H9 (cell line): Measurements from ENCODE around the gene COX10. TPM values are rescaled to one million over a fixed set of nuclear protein-coding genes. Genes with fewer than 3 reads are reported as not detected.
"Not testable (repeated sequence)": the region's sequence is repeated elsewhere in the genome, so short reads cannot be mapped to it uniquely, and the experiment has no call there.

Experiments used
- DNase-seq: peaks from one replicate; pipeline ENCODE4 v3.0.0-alpha.2; 2017
- H2AFZ ChIP-seq: one replicate; pipeline ENCODE4 v1.6.1; 2013; ENCODE audit warnings: mild to moderate bottlenecking, low read length, control low read depth, moderate library complexity
- H2AK5ac ChIP-seq: 2 replicates; pipeline ENCODE4 v1.6.1; 2013; ENCODE audit warnings: low read length, control low read depth, mixed read lengths; ENCODE audit not compliant: insufficient read length
- H2BK120ac ChIP-seq: one replicate; pipeline ENCODE4 v1.6.1; 2013; ENCODE audit warnings: low read depth, mild to moderate bottlenecking, low read length, control low read depth, inconsistent platforms; ENCODE audit not compliant: poor library complexity, severe bottlenecking
- H2BK12ac ChIP-seq: 2 replicates; pipeline ENCODE4 v1.6.1; 2013; ENCODE audit warnings: low read length, control low read depth, mixed read lengths, low read depth; ENCODE audit not compliant: insufficient read length
- H2BK15ac ChIP-seq: 2 replicates; pipeline ENCODE4 v1.6.1; 2013; ENCODE audit warnings: low read depth, low read length, control low read depth
- H2BK20ac ChIP-seq: one replicate; pipeline ENCODE4 v1.6.1; 2013; ENCODE audit warnings: low read depth, mild to moderate bottlenecking, low read length, control low read depth, inconsistent platforms; ENCODE audit not compliant: poor library complexity, severe bottlenecking
- H2BK5ac ChIP-seq: 2 replicates; pipeline ENCODE4 v1.6.1; 2013; ENCODE audit warnings: low read length, control low read depth, mixed read lengths; ENCODE audit not compliant: insufficient read length
- H3K14ac ChIP-seq: 2 replicates; pipeline ENCODE4 v1.6.1; 2013; ENCODE audit warnings: low read length, control low read depth; ENCODE audit not compliant: insufficient read depth
- H3K18ac ChIP-seq: 2 replicates; pipeline ENCODE4 v1.6.1; 2013; ENCODE audit warnings: low read depth, mild to moderate bottlenecking, mixed read lengths, low read length, control low read depth; ENCODE audit not compliant: insufficient read length
- H3K23ac ChIP-seq: 2 replicates; pipeline ENCODE4 v1.6.1; 2013; ENCODE audit warnings: low read length, control low read depth, mixed read lengths, low read depth; ENCODE audit not compliant: insufficient read length
- H3K23me2 ChIP-seq: 2 replicates; pipeline ENCODE4 v1.6.1; 2013; ENCODE audit warnings: low read depth, mild to moderate bottlenecking, mixed read lengths, low read length, control low read depth; ENCODE audit not compliant: insufficient read length, poor library complexity, severe bottlenecking
- H3K27ac ChIP-seq: 2 replicates; pipeline ENCODE4 v1.5.1; 2013; ENCODE audit warnings: low read length, control low read depth, mixed read lengths, low read depth; ENCODE audit not compliant: insufficient read length
- H3K27me3 ChIP-seq: 2 replicates; pipeline ENCODE4 v1.6.1; 2013; ENCODE audit warnings: low read length, control low read depth, inconsistent platforms; ENCODE audit not compliant: insufficient read depth
- H3K4ac ChIP-seq: 2 replicates; pipeline ENCODE4 v1.6.1; 2013; ENCODE audit warnings: low read depth, mild to moderate bottlenecking, control low read depth, inconsistent platforms, low read length, moderate library complexity
- H3K4me1 ChIP-seq: 2 replicates; pipeline ENCODE4 v1.6.1; 2013; ENCODE audit warnings: low read length, control low read depth, inconsistent platforms; ENCODE audit not compliant: insufficient read depth
- H3K4me2 ChIP-seq: 2 replicates; pipeline ENCODE4 v1.6.1; 2013; ENCODE audit warnings: low read length, control low read depth, mixed read lengths; ENCODE audit not compliant: insufficient read length, insufficient read depth
- H3K56ac ChIP-seq: 2 replicates; pipeline ENCODE4 v1.6.1; 2013; ENCODE audit warnings: low read depth, mild to moderate bottlenecking, mixed read lengths, low read length, control low read depth; ENCODE audit not compliant: insufficient read length
- H3K79me1 ChIP-seq: 2 replicates; pipeline ENCODE4 v1.6.1; 2013; ENCODE audit warnings: low read depth, mild to moderate bottlenecking, moderate library complexity, low read length, control low read depth, inconsistent platforms; ENCODE audit not compliant: insufficient read depth, poor library complexity, severe bottlenecking
- H3K79me2 ChIP-seq: 2 replicates; pipeline ENCODE4 v1.6.1; 2013; ENCODE audit warnings: low read length, control low read depth, inconsistent platforms; ENCODE audit not compliant: insufficient read depth
- H3K9ac ChIP-seq: 2 replicates; pipeline ENCODE4 v1.6.1; 2013; ENCODE audit warnings: low read length, control low read depth, mixed read lengths; ENCODE audit not compliant: insufficient read length; ENCODE audit errors: extremely low read depth
- H3K9me3 ChIP-seq: one replicate; pipeline ENCODE4 v1.6.1; 2013; ENCODE audit warnings: low read depth, low read length, inconsistent platforms; ENCODE audit not compliant: control insufficient read depth
- H3T11ph ChIP-seq: one replicate; pipeline ENCODE4 v1.6.1; 2013; ENCODE audit warnings: mild to moderate bottlenecking, low read length, control low read depth, inconsistent platforms
- H4K20me1 ChIP-seq: one replicate; pipeline ENCODE4 v1.6.1; 2013; ENCODE audit not compliant: control insufficient read depth, insufficient read length, insufficient read depth
- H4K5ac ChIP-seq: 2 replicates; pipeline ENCODE4 v1.6.1; 2013; ENCODE audit warnings: low read depth, mild to moderate bottlenecking, mixed read lengths, low read length, control low read depth; ENCODE audit not compliant: insufficient read length
- H4K8ac ChIP-seq: replicated peaks from 2 replicates; pipeline ENCODE4 v1.6.1; 2013; ENCODE audit warnings: low read length, control low read depth, mixed read lengths, low read depth; ENCODE audit not compliant: insufficient read length
- H4K91ac ChIP-seq: 2 replicates; pipeline ENCODE4 v1.6.1; 2013; ENCODE audit warnings: low read depth, mild to moderate bottlenecking, moderate library complexity, mixed read lengths, low read length, control low read depth; ENCODE audit not compliant: insufficient read length
- H3K27ac Mint-ChIP-seq, 3 experiments: 2 replicates in 2 of 3; 3 replicates in 1 of 3; pipeline ENCODE4 v1.8.0; 2020 to 2021; ENCODE audit warnings: mixed read lengths in 3 of 3, mild to moderate bottlenecking in 1 of 3, moderate library complexity in 1 of 3
- H3K27me3 Mint-ChIP-seq: 2 replicates; pipeline ENCODE4 v1.8.0; 2021; ENCODE audit warnings: low read depth, mild to moderate bottlenecking, moderate library complexity, mixed read lengths
- H3K36me3 Mint-ChIP-seq, 3 experiments: 2 replicates in 2 of 3; 3 replicates in 1 of 3; pipeline ENCODE4 v1.8.0; 2020 to 2021; ENCODE audit warnings: low read depth in 3 of 3, mixed read lengths in 3 of 3; ENCODE audit not compliant: insufficient read depth in 1 of 3
- H3K4me1 Mint-ChIP-seq, 2 experiments: 2 replicates each; pipeline ENCODE4 v1.8.0; 2020; ENCODE audit warnings: mixed read lengths in 2 of 2
- H3K4me3 Mint-ChIP-seq, 2 experiments: 2 replicates in 1 of 2; 3 replicates in 1 of 2; pipeline ENCODE4 v1.8.0; 2020 to 2021; ENCODE audit warnings: mild to moderate bottlenecking in 2 of 2, mixed read lengths in 2 of 2, moderate library complexity in 1 of 2
- H3K9me3 Mint-ChIP-seq, 2 experiments: 2 replicates in 1 of 2; 3 replicates in 1 of 2; pipeline ENCODE4 v1.8.0; 2020; ENCODE audit warnings: mild to moderate bottlenecking in 2 of 2, mixed read lengths in 2 of 2, moderate library complexity in 1 of 2
- WGBS: extraction: QIAGEN DNeasy Blood & Tissue Kit; methylation state at CpG from one replicate; pipeline ENCODE4 v1.1.7; 2013; ENCODE audit warnings: missing lambda C conversion rate, low lambda C conversion rate, mixed read lengths; ENCODE audit not compliant: insufficient read length; ENCODE audit errors: extremely low coverage; 5-methylcytosine and 5-hydroxymethylcytosine counted together
- total RNA-seq: library from RNA; stranded (reverse); gene quantifications from 2 replicates; pipeline ENCODE4 v1.2.1, GENCODE V29; 2021

The COX10 gene
- total RNA-seq, 1 experiment from 2014 or later, result 20.6 TPM

GRCh38 chr17:14192636-14193344, 123.5 kb downstream of the COX10 start:
- not testable (repeated sequence) for H3K27me3 ChIP-seq, H3K18ac ChIP-seq, H2BK120ac ChIP-seq, H4K5ac ChIP-seq, H4K20me1 ChIP-seq, H2BK20ac ChIP-seq, H3K14ac ChIP-seq, H3K23me2 ChIP-seq, H3K9me3 ChIP-seq, H2AFZ ChIP-seq, H3K36me3 Mint-ChIP-seq, H4K8ac ChIP-seq, H4K91ac ChIP-seq, H3K27ac ChIP-seq, DNase-seq, H3K4me3 Mint-ChIP-seq, H3K23ac ChIP-seq, H2BK15ac ChIP-seq, H2BK12ac ChIP-seq, H3K4me1 ChIP-seq, H3T11ph ChIP-seq, H3K79me2 ChIP-seq, H3K79me1 ChIP-seq, H3K4me2 ChIP-seq, H3K9me3 Mint-ChIP-seq, H3K4me1 Mint-ChIP-seq, H3K56ac ChIP-seq, H3K27ac Mint-ChIP-seq, H3K27me3 Mint-ChIP-seq, H3K4ac ChIP-seq, H3K9ac ChIP-seq, H2AK5ac ChIP-seq, H2BK5ac ChIP-seq
- WGBS, result no CpG with 5 or more reads among the region's 13 CpGs
